GM19043 (cell line): ENCODE data around the gene PXDC1.
A peak's percentile ranks its signal among the peaks of the same experiment; 100 is the strongest.

Experiments
- ATAC-seq: cut with Tn5 transposase; IDR thresholded peaks from one replicate; pipeline ENCODE4 v1.9.1; 2021; ENCODE audit warnings: low read depth; ENCODE audit not compliant: unreplicated experiment

PXDC1 gene

GRCh38 chr6:3751077-3751729 is at the start of gene PXDC1:
PXDC1 (minus strand) TSS chr6:3751713; CDS start chr6:3751531, 182 bp downstream.
- ATAC-seq = peak; percentile 9

- ATAC-seq = no peak
Observed at GRCh38 chr6:3800850-3801591, 49.5 kb upstream of the PXDC1 start.

- ATAC-seq = no peak
Observed at GRCh38 chr6:3799719-3800118, 48.2 kb upstream of the PXDC1 start.

- no peak for ATAC-seq
Observed at GRCh38 chr6:3798055-3798919, 46.8 kb upstream of the PXDC1 start.

GRCh38 chr6:3797231-3798054 is 45.9 kb upstream of the PXDC1 start:
- no peak for ATAC-seq

GRCh38 chr6:3796719-3797041 is 45.2 kb upstream of the PXDC1 start:
- ATAC-seq = no peak

- no peak for ATAC-seq
Observed at GRCh38 chr6:3795836-3796718, 44.6 kb upstream of the PXDC1 start.

- ATAC-seq = peak; percentile 84
Observed at GRCh38 chr6:3794092-3794491, 42.6 kb upstream of the PXDC1 start.

- no peak for ATAC-seq
Observed at GRCh38 chr6:3793545-3793944, 42.0 kb upstream of the PXDC1 start.

GRCh38 chr6:3791526-3792203 is 40.2 kb upstream of the PXDC1 start:
- ATAC-seq = no peak

- no peak for ATAC-seq
Observed at GRCh38 chr6:3789896-3790558, 38.5 kb upstream of the PXDC1 start.

GRCh38 chr6:3789018-3789895 is 37.7 kb upstream of the PXDC1 start:
- ATAC-seq = no peak

- no peak for ATAC-seq
Observed at GRCh38 chr6:3788408-3789017, 37.0 kb upstream of the PXDC1 start.

GRCh38 chr6:3786141-3786540 is 34.6 kb upstream of the PXDC1 start:
- ATAC-seq = no peak

GRCh38 chr6:3785745-3786098 is 34.2 kb upstream of the PXDC1 start:
- no peak for ATAC-seq

GRCh38 chr6:3784885-3785744 is 33.6 kb upstream of the PXDC1 start:
- no peak for ATAC-seq
